Measurements from ENCODE around the gene SARS2. TPM values are rescaled to one million over a fixed set of nuclear protein-coding genes. Genes with fewer than 3 reads are reported as not detected.
A peak's percentile ranks its signal among the peaks of the same experiment; 100 is the strongest.

Gene SARS2, protein sequence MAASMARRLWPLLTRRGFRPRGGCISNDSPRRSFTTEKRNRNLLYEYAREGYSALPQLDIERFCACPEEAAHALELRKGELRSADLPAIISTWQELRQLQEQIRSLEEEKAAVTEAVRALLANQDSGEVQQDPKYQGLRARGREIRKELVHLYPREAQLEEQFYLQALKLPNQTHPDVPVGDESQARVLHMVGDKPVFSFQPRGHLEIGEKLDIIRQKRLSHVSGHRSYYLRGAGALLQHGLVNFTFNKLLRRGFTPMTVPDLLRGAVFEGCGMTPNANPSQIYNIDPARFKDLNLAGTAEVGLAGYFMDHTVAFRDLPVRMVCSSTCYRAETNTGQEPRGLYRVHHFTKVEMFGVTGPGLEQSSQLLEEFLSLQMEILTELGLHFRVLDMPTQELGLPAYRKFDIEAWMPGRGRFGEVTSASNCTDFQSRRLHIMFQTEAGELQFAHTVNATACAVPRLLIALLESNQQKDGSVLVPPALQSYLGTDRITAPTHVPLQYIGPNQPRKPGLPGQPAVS
- polyA plus RNA-seq (2011; rRNA removed) (15.4 and 26.1 TPM in 2 replicates), polyA minus RNA-seq (2011; rRNA and poly(A)+ RNA removed) (15.5 and 21.5 TPM in 2 replicates)

DNA sequence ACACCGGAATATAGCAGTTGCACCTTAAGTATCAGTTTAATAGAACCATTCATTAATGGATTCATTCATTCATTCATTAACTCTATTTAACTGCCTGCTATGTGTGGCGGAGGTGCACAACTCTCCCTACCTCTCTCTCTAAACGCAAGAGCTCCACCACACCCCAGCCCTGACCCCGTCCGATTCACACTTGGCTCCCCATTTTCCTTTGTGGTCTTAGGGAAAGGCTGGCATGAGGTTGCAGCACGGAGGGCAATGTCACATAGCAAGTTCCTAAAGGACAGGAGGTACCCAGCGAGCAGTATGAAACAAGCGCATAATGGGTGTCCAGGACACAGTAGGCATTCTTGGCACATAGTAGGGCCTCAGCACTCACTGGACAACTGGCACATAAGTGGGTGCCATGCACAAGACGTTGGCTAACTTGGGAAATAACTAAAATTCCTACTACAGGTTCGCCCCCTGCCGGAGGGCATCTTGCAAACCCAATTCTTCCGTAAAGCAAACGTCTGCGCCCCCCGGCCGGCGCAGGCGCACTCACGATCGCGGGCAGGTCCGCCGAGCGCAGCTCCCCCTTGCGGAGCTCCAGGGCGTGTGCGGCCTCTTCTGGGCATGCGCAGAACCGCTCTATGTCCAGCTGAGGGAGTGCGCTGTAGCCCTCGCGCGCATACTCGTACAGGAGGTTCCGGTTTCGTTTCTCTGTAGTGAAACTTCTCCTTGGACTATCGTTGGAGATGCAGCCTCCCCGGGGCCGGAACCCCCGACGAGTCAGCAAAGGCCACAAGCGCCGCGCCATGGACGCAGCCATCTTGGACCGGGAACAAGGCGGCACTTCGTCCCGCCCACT lies at the start of gene SARS2:
TSS of gene SARS2 (minus strand) at position 835 of the 847 bp plus-strand sequence. CDS start at position 808, 27 bp downstream.
- no peaks in the 10 kb centered on the region for H3K27me3 ChIP-seq (ENCODE audit: control insufficient read depth, insufficient read depth, low read length)
- ChIA-PET POLR2A (interaction anchor here (1.4 kb wide), 1 partner anchor 412 kb away, joined by 6 read pairs; the partner anchor contains the start of gene SAMD4B), CTCF (interaction anchor here (0.6 to 3.3 kb wide), 49 partner anchors 9 to 556 kb away, joined by 3 to 18 read pairs (median 4); partner anchors contain the start of genes EIF3K, FAM98C, NFKBIB and PSMD8)
- DNase-seq (ENCODE audit: low read depth) = peak; percentile 52
- peak within 1 kb of the TSS; percentile 88 for H3K4me3 ChIP-seq (ENCODE audit: low read depth, low read length)
- H3K36me3 ChIP-seq (ENCODE audit: control insufficient read depth, insufficient read depth, low read length) = peaks cover 7% of the 10 kb centered on the region
- TF ChIP-seq, protein P1, sequence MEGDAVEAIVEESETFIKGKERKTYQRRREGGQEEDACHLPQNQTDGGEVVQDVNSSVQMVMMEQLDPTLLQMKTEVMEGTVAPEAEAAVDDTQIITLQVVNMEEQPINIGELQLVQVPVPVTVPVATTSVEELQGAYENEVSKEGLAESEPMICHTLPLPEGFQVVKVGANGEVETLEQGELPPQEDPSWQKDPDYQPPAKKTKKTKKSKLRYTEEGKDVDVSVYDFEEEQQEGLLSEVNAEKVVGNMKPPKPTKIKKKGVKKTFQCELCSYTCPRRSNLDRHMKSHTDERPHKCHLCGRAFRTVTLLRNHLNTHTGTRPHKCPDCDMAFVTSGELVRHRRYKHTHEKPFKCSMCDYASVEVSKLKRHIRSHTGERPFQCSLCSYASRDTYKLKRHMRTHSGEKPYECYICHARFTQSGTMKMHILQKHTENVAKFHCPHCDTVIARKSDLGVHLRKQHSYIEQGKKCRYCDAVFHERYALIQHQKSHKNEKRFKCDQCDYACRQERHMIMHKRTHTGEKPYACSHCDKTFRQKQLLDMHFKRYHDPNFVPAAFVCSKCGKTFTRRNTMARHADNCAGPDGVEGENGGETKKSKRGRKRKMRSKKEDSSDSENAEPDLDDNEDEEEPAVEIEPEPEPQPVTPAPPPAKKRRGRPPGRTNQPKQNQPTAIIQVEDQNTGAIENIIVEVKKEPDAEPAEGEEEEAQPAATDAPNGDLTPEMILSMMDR (IDR thresholded peaks at IDR 0.05; ENCODE audit: insufficient read depth, low read depth, low read length) = peak; percentile 100

DNA sequence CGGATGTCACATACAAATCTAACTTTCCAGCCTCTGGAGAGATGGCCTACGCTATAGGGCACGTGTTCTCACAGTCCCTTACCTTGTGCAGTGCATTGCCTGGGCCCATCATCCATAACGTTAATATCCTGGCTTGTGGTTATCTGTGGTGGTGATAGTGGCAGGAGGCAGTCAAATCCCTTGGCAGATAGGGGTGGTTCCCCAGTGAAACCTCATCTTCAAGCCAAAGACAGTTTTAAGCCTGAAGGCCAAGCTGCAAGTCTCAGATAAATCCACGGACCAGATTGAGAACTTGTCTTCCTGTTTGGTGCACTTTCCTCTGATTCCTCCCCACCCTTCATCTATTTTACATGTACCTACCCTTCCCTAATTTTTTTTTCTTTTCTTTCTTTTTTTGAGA lies 49.2 kb upstream of the SARS2 start:
- no peak for DNase-seq (ENCODE audit: low read depth)
- Histone ChIP-seq H3K4me3 (ENCODE audit: low read depth, low read length) (no peak overlapping the region), H3K36me3 (ENCODE audit: control insufficient read depth, insufficient read depth, low read length) (no peaks in the 10 kb centered on the region), H3K27me3 (ENCODE audit: control insufficient read depth, insufficient read depth, low read length) (no peaks in the 10 kb centered on the region; the same call in 1 of the 2 replicates)
- CTCF ChIA-PET = interaction anchor here (1.2 kb wide), 1 partner anchor 14 kb away, joined by 3 read pairs; no protein-coding TSS in a partner anchor
- TF ChIP-seq, protein P1 (IDR thresholded peaks at IDR 0.05; ENCODE audit: insufficient read depth, low read depth, low read length) = no peak
- POLR2A ChIA-PET = no interaction called here

DNA sequence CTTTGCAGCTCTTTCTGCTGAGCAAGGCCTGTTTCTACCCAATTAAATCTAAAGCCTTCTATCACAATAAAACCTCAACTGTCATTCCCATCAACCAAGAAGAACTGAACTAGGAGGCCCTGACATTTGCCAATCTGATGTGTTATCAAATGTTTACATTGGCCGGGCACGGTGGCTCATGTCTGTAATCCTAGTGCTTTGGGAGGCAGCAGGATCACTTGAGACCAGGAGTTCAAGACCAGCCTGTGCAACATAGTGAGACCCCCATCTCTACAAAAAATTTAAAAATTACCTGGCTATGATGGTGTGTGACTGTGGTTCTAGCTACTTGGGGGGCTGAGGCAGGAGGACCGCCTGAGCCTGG lies 47.7 kb upstream of the SARS2 start:
- TF ChIP-seq, protein P1 (IDR thresholded peaks at IDR 0.05; ENCODE audit: insufficient read depth, low read depth, low read length) = no peak
- H3K4me3 ChIP-seq (ENCODE audit: low read depth, low read length) = no peak overlapping the region
- no peak for DNase-seq (ENCODE audit: low read depth)
- POLR2A ChIA-PET = interaction anchor here (0.6 kb wide), 1 partner anchor 96 kb away, joined by 8 read pairs; no protein-coding TSS in a partner anchor
- H3K36me3 ChIP-seq (ENCODE audit: control insufficient read depth, insufficient read depth, low read length) = no peaks in the 10 kb centered on the region
- CTCF ChIA-PET = interaction anchor here (0.9 to 2.3 kb wide), 4 partner anchors 15 to 107 kb away, joined by 3 to 5 read pairs (median 4); partner anchors contain the start of genes MRPS12 and SARS2
- H3K27me3 ChIP-seq (ENCODE audit: control insufficient read depth, insufficient read depth, low read length) = no peaks in the 10 kb centered on the region; the same call in 1 of the 2 replicates

DNA sequence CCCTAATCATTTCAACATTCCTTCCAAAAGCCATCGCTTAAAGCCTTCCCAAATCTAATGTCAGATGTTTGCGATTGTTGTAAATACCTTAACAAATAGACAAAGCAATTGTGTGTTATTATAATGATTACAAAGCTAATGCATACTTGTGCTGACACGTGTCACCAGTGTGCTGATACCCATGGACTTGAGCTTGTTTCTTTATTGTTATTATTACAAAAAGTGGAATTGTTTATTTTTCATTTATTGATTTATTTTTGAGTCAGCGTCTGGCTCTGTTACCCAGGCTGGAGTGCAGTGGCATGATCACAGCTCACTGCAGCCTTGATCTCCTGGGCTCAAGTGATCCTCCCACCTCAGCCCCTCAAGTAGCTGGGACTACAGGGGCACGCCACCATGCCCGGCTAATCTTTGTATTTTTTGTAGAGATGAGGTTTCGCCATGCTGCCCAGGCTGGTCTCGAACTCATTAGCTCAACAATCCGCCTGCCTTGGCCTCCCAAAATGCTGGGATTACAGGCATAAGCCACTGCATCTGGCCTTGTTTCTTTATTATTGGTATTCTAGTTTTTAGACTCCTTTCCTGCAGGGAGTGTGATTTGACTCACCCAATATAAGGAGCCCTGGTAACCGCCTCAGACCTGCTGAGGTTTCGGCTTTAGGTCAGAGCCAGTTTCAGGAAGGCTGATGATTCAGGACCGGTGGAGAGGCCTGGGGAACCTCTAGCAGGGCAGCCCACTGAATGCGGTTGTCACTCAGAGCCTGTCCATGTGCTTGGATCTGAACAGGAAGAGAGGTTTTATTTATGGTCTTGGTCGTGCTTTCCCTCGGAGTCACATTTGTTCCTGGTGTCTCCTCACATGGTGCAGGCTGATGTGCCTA lies 47.1 kb upstream of the SARS2 start:
- no peak overlapping the region for H3K4me3 ChIP-seq (ENCODE audit: low read depth, low read length)
- TF ChIP-seq, protein P1 (IDR thresholded peaks at IDR 0.05; ENCODE audit: insufficient read depth, low read depth, low read length) = no peak
- ChIA-PET CTCF (interaction anchor here (1.1 to 3.9 kb wide), 5 partner anchors 12 to 108 kb away, joined by 3 to 31 read pairs (median 5); no protein-coding TSS in a partner anchor), POLR2A (interaction anchor here (0.6 kb wide), 1 partner anchor 97 kb away, joined by 8 read pairs; no protein-coding TSS in a partner anchor)
- no peaks in the 10 kb centered on the region for H3K36me3 ChIP-seq (ENCODE audit: control insufficient read depth, insufficient read depth, low read length)
- no peaks in the 10 kb centered on the region; the same call in 1 of the 2 replicates for H3K27me3 ChIP-seq (ENCODE audit: control insufficient read depth, insufficient read depth, low read length)
- DNase-seq (ENCODE audit: low read depth) = no peak

Data from BJ (cell line).